ENCODE data around the gene PATJ. TPM values are rescaled to one million over a fixed set of nuclear protein-coding genes. Genes with fewer than 3 reads are reported as not detected.

The PATJ gene
- total and polyA plus RNA-seq, 2 donors (not counting 1 experiment from before 2014, with no cell fraction given): 8.0 to 45.3 TPM

DNA sequence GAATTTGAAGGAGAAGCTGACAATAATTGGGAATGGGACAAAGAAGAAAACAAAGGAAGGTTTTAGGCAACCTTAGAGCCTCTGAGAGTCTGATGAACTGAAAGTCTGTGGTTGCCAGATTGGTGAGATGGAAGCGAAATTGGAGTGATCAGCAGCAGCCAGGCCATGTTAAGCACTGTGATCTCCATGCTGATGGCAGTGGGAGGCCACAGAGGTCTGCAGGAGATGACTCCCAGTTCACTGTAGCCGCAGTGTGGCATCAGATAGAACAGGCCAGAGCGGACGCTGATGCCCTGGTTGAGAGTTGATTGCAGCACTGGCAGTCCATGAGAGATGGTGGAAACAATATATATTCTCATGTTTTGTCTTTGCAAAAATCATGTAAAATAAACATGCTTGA lies 314.9 kb downstream of the PATJ start:
- Histone ChIP-seq H3K36me3 (replicated peaks in 1 of 2; ENCODE audit: control extremely low read depth in 1 of 2, control insufficient read depth in 1 of 2, extremely low read depth in 1 of 2, insufficient read depth in 2 of 2, low read length in 1 of 2) (no peaks in the 10 kb centered on the region), H3K4me2 (replicated peaks; ENCODE audit: low read depth, low read length, poor library complexity, severe bottlenecking) (no peak overlapping the region), H3K79me2 (ENCODE audit: control insufficient read depth, insufficient read depth, low read length) (no peaks in the 10 kb centered on the region), H3K9me3 (ENCODE audit: control extremely low read depth in 1 of 3, control insufficient read depth in 2 of 3, insufficient read depth in 1 of 3, low read length in 2 of 3) (no peaks in the 10 kb centered on the region), H3K27me3 (replicated peaks in 1 of 4; ENCODE audit: control extremely low read depth in 1 of 4, control insufficient read depth in 3 of 4, insufficient read depth in 4 of 4, low read length in 3 of 4) (no peaks in the 10 kb centered on the region), H4K20me1 (ENCODE audit: control insufficient read depth, insufficient read depth, low read length, poor library complexity, severe bottlenecking) (no peaks in the 10 kb centered on the region), H3K9ac (ENCODE audit: low read length) (no peak overlapping the region), H3K27ac (ENCODE audit: low read length in 2 of 2) (no peak overlapping the region), H3K4me1 (ENCODE audit: control insufficient read depth in 2 of 2, insufficient read depth in 2 of 2, low read length in 2 of 2) (no peaks in the 10 kb centered on the region), H2AFZ (ENCODE audit: insufficient read depth, low read depth, low read length, poor library complexity, severe bottlenecking) (no peak overlapping the region), H3K4me3 (ENCODE audit: control extremely low read depth in 1 of 5, extremely low read depth in 1 of 5, insufficient read depth in 1 of 5, low read depth in 2 of 5, low read length in 4 of 5) (no peak overlapping the region)
- TF ChIP-seq, protein P1, sequence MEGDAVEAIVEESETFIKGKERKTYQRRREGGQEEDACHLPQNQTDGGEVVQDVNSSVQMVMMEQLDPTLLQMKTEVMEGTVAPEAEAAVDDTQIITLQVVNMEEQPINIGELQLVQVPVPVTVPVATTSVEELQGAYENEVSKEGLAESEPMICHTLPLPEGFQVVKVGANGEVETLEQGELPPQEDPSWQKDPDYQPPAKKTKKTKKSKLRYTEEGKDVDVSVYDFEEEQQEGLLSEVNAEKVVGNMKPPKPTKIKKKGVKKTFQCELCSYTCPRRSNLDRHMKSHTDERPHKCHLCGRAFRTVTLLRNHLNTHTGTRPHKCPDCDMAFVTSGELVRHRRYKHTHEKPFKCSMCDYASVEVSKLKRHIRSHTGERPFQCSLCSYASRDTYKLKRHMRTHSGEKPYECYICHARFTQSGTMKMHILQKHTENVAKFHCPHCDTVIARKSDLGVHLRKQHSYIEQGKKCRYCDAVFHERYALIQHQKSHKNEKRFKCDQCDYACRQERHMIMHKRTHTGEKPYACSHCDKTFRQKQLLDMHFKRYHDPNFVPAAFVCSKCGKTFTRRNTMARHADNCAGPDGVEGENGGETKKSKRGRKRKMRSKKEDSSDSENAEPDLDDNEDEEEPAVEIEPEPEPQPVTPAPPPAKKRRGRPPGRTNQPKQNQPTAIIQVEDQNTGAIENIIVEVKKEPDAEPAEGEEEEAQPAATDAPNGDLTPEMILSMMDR (IDR thresholded peaks at IDR 0.05): no peak
- TF ChIP-seq EZH2 (IDR thresholded peaks at IDR 0.05; ENCODE audit: borderline replicate concordance, insufficient read depth, low read depth, low read length, poor library complexity, severe bottlenecking): no peak
- DNase-seq (no peak), ATAC-seq (ENCODE audit: low read depth) (no peak)
- POLR2A ChIA-PET: no interaction called here
- CTCF ChIA-PET: no interaction called here
- H3K27ac Mint-ChIP-seq: no peak overlapping the region
- H3K9me3 Mint-ChIP-seq (ENCODE audit: insufficient read depth): no peaks in the 10 kb centered on the region
- intact Hi-C loops (cut with micrococcal nuclease): no loop called here
- H3K4me3 Mint-ChIP-seq: no peak overlapping the region
- 83% methylated on average over 2 of the region's 4 CpGs for WGBS (ENCODE audit: insufficient coverage)
- H3K4me1 Mint-ChIP-seq: no peaks in the 10 kb centered on the region
- no peaks in the 10 kb centered on the region for H3K27me3 Mint-ChIP-seq

DNA sequence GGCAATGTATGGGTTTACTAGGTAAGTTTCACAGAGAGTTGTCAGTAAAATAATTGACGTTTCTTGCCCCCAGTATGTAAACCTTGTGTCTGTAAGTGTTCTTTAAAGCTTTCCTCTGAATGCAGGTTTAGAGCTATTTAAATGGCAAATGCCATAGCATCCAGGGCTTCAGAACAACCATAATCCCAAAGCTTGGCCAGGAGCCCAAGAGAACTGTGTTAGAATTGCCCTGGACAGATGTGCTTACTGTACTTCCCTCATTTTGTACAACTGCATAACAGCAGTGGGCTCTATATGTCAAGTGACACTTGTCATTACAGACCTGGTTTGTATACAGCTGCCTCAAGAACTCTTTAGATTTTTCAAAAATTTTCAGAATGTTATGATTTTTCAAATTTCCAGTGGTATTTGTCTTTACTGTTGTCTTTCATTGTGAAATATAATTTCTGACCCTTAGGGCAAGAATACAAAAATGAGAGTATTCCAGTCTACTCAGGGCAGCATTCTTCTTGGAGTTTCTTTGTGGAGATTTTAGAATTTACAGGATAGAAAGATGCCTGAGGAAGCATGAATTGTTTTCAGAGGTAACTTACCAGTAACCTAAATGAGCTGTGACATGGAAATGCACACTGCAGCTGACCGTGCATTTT lies 315.5 kb downstream of the PATJ start:
- Mint-ChIP-seq H3K4me1 (no peaks in the 10 kb centered on the region), H3K27ac (no peak overlapping the region), H3K4me3 (no peak overlapping the region), H3K9me3 (ENCODE audit: insufficient read depth) (no peaks in the 10 kb centered on the region), H3K27me3 (no peaks in the 10 kb centered on the region)
- no peaks in the 10 kb centered on the region for H3K79me2 ChIP-seq (ENCODE audit: control insufficient read depth, insufficient read depth, low read length)
- H2AFZ ChIP-seq (ENCODE audit: insufficient read depth, low read depth, low read length, poor library complexity, severe bottlenecking): no peak overlapping the region
- H3K27me3 ChIP-seq (replicated peaks in 1 of 4; ENCODE audit: control extremely low read depth in 1 of 4, control insufficient read depth in 3 of 4, insufficient read depth in 4 of 4, low read length in 3 of 4): no peaks in the 10 kb centered on the region
- H3K9ac ChIP-seq (ENCODE audit: low read length): no peak overlapping the region
- POLR2A ChIA-PET: no interaction called here
- H3K36me3 ChIP-seq (replicated peaks in 1 of 2; ENCODE audit: control extremely low read depth in 1 of 2, control insufficient read depth in 1 of 2, extremely low read depth in 1 of 2, insufficient read depth in 2 of 2, low read length in 1 of 2): no peaks in the 10 kb centered on the region
- TF ChIP-seq EZH2 (IDR thresholded peaks at IDR 0.05; ENCODE audit: borderline replicate concordance, insufficient read depth, low read depth, low read length, poor library complexity, severe bottlenecking): no peak
- TF ChIP-seq, protein P1 (IDR thresholded peaks at IDR 0.05): no peak
- CTCF ChIA-PET: no interaction called here
- ATAC-seq (ENCODE audit: low read depth) (no peak), DNase-seq (no peak)
- no peaks in the 10 kb centered on the region for H3K4me1 ChIP-seq (ENCODE audit: control insufficient read depth in 2 of 2, insufficient read depth in 2 of 2, low read length in 2 of 2)
- no peak overlapping the region for H3K4me2 ChIP-seq (replicated peaks; ENCODE audit: low read depth, low read length, poor library complexity, severe bottlenecking)
- intact Hi-C loops (cut with micrococcal nuclease): no loop called here
- H4K20me1 ChIP-seq (ENCODE audit: control insufficient read depth, insufficient read depth, low read length, poor library complexity, severe bottlenecking): no peaks in the 10 kb centered on the region
- H3K27ac ChIP-seq (ENCODE audit: low read length in 2 of 2): no peak overlapping the region
- WGBS (ENCODE audit: insufficient coverage): 100% methylated on average over 1 of the region's 2 CpGs
- H3K9me3 ChIP-seq (ENCODE audit: control extremely low read depth in 1 of 3, control insufficient read depth in 2 of 3, insufficient read depth in 1 of 3, low read length in 2 of 3): no peaks in the 10 kb centered on the region
- no peak overlapping the region for H3K4me3 ChIP-seq (ENCODE audit: control extremely low read depth in 1 of 5, extremely low read depth in 1 of 5, insufficient read depth in 1 of 5, low read depth in 2 of 5, low read length in 4 of 5)
